Esophagus squamous epithelium (tissue), 4 donors: ENCODE data around the gene STAC.

Source experiments
- POLR2A ChIP-seq, 4 donors: fragments of 450-650 bp; IDR thresholded peaks; one replicate each; pipeline ENCODE4 v1.6.1; 2017; ENCODE audit warnings: antibody characterized with exemption in 4 of 4, mild to moderate bottlenecking in 4 of 4, moderate library complexity in 3 of 4
- TF ChIP-seq, protein P1 (sequence below), 6 experiments: fragments of 450-650 bp in 4 of 6; fragments of 200-600 bp in 2 of 6; sonication (generic) in 2 of 6; IDR thresholded peaks; one replicate each; pipeline ENCODE4 v1.5.1; 2016 to 2019; ENCODE audit warnings: antibody characterized with exemption in 6 of 6, mild to moderate bottlenecking in 4 of 6, moderate library complexity in 4 of 6

- TF ChIP-seq, protein P1, sequence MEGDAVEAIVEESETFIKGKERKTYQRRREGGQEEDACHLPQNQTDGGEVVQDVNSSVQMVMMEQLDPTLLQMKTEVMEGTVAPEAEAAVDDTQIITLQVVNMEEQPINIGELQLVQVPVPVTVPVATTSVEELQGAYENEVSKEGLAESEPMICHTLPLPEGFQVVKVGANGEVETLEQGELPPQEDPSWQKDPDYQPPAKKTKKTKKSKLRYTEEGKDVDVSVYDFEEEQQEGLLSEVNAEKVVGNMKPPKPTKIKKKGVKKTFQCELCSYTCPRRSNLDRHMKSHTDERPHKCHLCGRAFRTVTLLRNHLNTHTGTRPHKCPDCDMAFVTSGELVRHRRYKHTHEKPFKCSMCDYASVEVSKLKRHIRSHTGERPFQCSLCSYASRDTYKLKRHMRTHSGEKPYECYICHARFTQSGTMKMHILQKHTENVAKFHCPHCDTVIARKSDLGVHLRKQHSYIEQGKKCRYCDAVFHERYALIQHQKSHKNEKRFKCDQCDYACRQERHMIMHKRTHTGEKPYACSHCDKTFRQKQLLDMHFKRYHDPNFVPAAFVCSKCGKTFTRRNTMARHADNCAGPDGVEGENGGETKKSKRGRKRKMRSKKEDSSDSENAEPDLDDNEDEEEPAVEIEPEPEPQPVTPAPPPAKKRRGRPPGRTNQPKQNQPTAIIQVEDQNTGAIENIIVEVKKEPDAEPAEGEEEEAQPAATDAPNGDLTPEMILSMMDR (IDR thresholded peaks at IDR 0.05), result no peak
- no peak for TF ChIP-seq POLR2A (IDR thresholded peaks at IDR 0.05)
Measured at GRCh38 chr3:36477655-36478054, 97.4 kb downstream of the STAC start.
